K562 (cell line): ENCODE data around the gene NDUFAF4. TPM values are rescaled to one million over a fixed set of nuclear protein-coding genes. Genes with fewer than 3 reads are reported as not detected.

Source experiments
- CHAMP1 ChIP-seq: fragments of 450-650 bp; IDR thresholded peaks from 2 replicates; pipeline ENCODE4 v1.6.1; 2016; ENCODE audit warnings: mild to moderate bottlenecking
- COPS2 ChIP-seq: fragments of 450-650 bp; conservative IDR thresholded peaks from 2 replicates; pipeline ENCODE4 v1.6.1; 2016; ENCODE audit warnings: mild to moderate bottlenecking, moderate library complexity
- KDM5B ChIP-seq: fragments of 200-600 bp; sonication (generic); IDR thresholded peaks from 2 replicates; pipeline ENCODE4 v1.6.1; 2012; ENCODE audit warnings: low read depth, mild to moderate bottlenecking, moderate library complexity, low read length, control low read depth, inconsistent platforms; ENCODE audit not compliant: insufficient replicate concordance
- MAZ ChIP-seq, 2 experiments: fragments of 450-650 bp in 1 of 2; sonication (generic) in 1 of 2; formaldehyde crosslinking; IDR thresholded peaks in 1 of 2; conservative IDR thresholded peaks in 1 of 2; 2 replicates each; pipeline versions ENCODE4 v1.4.0 to v1.5.0; 2020; ENCODE audit warnings: mild to moderate bottlenecking in 1 of 2, missing genetic modification reagents in 1 of 2
- RBFOX2 ChIP-seq: fragments of 200-400 bp; formaldehyde crosslinking; IDR thresholded peaks from 2 replicates; pipeline ENCODE4 v1.6.1; 2017; ENCODE audit warnings: low read depth, mild to moderate bottlenecking, low read length, moderate library complexity
- RBM22 ChIP-seq: fragments of 200-400 bp; formaldehyde crosslinking; IDR thresholded peaks from 2 replicates; pipeline ENCODE4 v1.6.1; 2018; ENCODE audit warnings: low read length, low read depth; ENCODE audit not compliant: poor library complexity, severe bottlenecking
- SP1 ChIP-seq: sonication (generic); formaldehyde crosslinking; IDR thresholded peaks from 2 replicates; pipeline ENCODE4 v1.8.1; 2022; ENCODE audit warnings: mild to moderate bottlenecking, missing genetic modification reagents
- UBTF ChIP-seq, 2 experiments: IDR thresholded peaks; 2 replicates each; pipeline ENCODE4 v1.6.1; 2012; ENCODE audit warnings: improper control_type of control experiment in 2 of 2, low read depth in 2 of 2, low read length in 2 of 2, borderline replicate concordance in 1 of 2
- ZNF175 ChIP-seq: fragments of 200-800 bp; sonication (Bioruptor generic); IDR thresholded peaks from 2 replicates; pipeline ENCODE4 v1.6.1; 2016; ENCODE audit warnings: low read depth, mild to moderate bottlenecking, missing genetic modification characterization, missing compliant biosample characterization
- ZNF280B ChIP-seq: fragments of 250-450 bp; sonication (Bioruptor Pico); IDR thresholded peaks from 2 replicates; pipeline ENCODE4 v1.5.1; 2021; ENCODE audit warnings: mild to moderate bottlenecking
- ZNF511 ChIP-seq: sonication (generic); formaldehyde crosslinking; IDR thresholded peaks from 2 replicates; pipeline ENCODE4 v1.8.0; 2022; ENCODE audit warnings: mild to moderate bottlenecking, missing genetic modification reagents
- polyA plus RNA-seq, 8 experiments: library from polyadenylated mRNA; depleted of rRNA in 4 of 8; stranded (reverse) in 5 of 8; unstranded in 3 of 8; fragments of >200 nt; fragmentation: Nextera tagmentation in 2 of 8; fragmentation: Illumina TruSeq in 1 of 8; extraction: Ambion mirVana in 2 of 8; extraction: Trizol in 1 of 8; gene quantifications; 2 replicates each; pipeline versions ENCODE4 v1.2.1 to v1.2.3, GENCODE V29; 2011 to 2014; ENCODE audit warnings: inconsistent platforms in 1 of 8, missing spikeins in 1 of 8
- total RNA-seq, 7 experiments: library from RNA; depleted of rRNA in 6 of 7; stranded (reverse); fragments of >200 nt in 6 of 7; fragmentation: Illumina TruSeq in 2 of 7; extraction: Trizol in 2 of 7; gene quantifications; 2 replicates each; pipeline versions ENCODE4 v1.2.1 to v1.2.3, GENCODE V29; 2011 to 2021; ENCODE audit warnings: low replicate concordance in 1 of 7
- TF ChIP-seq, protein P1 (sequence below), 2 experiments: fragments of 450-650 bp in 1 of 2; sonication (generic) in 1 of 2; formaldehyde crosslinking; conservative IDR thresholded peaks; 2 replicates each; pipeline versions ENCODE4 v1.4.0 to v1.8.1; 2020 to 2022; ENCODE audit warnings: mild to moderate bottlenecking in 1 of 2, missing genetic modification reagents in 1 of 2
- TF ChIP-seq, protein P2 (sequence below): fragments of 450-650 bp; formaldehyde crosslinking; conservative IDR thresholded peaks from 2 replicates; pipeline ENCODE4 v1.4.0; 2022; ENCODE audit warnings: mild to moderate bottlenecking, missing genetic modification characterization
- TF ChIP-seq, protein P3 (sequence below): fragments of 450-650 bp; IDR thresholded peaks from 2 replicates; pipeline ENCODE4 v1.6.1; 2016; ENCODE audit warnings: antibody characterized with exemption

Gene NDUFAF4
- total and polyA plus RNA-seq, 9 of the 15 experiments (the other 6 are each of a cell fraction or from before 2014, with no cell fraction given), result 45.0 to 418 (median 136) TPM

DNA sequence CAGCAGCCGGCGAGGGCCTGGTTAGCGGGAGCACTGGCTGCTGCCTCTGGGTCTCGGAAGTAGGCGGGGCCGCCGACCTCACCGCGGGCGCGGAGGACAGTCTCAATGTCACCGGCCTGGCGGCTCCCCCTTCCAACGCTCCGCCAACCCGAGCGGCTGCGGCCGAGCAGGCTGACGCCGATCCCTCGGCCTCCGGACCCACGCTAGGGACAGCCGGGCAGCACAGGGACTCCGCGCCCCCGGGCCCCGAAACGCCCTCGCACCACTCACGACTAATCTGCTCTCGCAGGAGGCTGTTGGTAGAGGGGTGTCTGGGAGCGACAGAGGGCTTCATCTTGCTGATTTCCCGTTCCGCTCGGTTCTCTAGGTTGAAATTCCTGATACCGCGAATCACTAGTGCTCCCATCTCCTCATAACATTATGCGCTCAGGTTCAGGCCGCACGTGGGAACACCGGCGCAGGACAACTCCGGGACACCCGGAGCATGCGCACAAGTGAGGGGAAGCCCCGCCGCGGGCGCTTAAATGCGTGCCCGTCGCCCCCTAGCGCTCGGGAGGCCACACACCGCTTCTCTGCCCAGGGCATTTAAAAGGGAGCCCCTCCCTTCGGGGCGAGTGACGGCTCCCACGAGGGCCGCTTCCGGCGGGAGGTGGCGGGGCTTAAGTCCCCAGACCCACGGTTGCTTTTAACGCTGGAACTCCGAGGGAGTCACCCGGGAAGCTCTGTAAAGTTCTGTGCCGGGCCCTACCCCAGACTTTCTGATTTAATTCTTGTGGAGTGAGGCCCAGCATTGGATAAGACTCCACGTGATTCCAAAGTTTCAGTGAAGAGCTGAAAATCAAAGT, at the start of gene NDUFAF4 (continued):
- TF ChIP-seq ZNF280B (CRISPR knock-in tag) (no peak), ZNF511 (no peak), KDM5B (peak; percentile 42), RBM22 (peak; percentile 51), CHAMP1 (peak; percentile 78; the same call in 1 of the 2 replicates), UBTF (IDR thresholded peaks at IDR 0.05; ENCODE audit: borderline replicate concordance in 1 of 2, low read depth in 2 of 2, low read length in 2 of 2) (peak; percentile 63 to 66; a peak in 1 of 4 replicates), MAZ (CRISPR knock-in tag; conservative IDR thresholded peaks at IDR 0.05 in 1 of 2, IDR thresholded peaks at IDR 0.05 in 1 of 2) (peak; percentile 97 to 99), COPS2 (no peak), ZNF175 (peak; percentile 55; the same call in 1 of the 2 replicates), SP1 (peak; percentile 66), RBFOX2 (peak; percentile 91)
- TF ChIP-seq, protein P1, sequence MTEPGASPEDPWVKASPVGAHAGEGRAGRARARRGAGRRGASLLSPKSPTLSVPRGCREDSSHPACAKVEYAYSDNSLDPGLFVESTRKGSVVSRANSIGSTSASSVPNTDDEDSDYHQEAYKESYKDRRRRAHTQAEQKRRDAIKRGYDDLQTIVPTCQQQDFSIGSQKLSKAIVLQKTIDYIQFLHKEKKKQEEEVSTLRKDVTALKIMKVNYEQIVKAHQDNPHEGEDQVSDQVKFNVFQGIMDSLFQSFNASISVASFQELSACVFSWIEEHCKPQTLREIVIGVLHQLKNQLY (CRISPR knock-in tag; conservative IDR thresholded peaks at IDR 0.05), result no peak
- TF ChIP-seq, protein P2, sequence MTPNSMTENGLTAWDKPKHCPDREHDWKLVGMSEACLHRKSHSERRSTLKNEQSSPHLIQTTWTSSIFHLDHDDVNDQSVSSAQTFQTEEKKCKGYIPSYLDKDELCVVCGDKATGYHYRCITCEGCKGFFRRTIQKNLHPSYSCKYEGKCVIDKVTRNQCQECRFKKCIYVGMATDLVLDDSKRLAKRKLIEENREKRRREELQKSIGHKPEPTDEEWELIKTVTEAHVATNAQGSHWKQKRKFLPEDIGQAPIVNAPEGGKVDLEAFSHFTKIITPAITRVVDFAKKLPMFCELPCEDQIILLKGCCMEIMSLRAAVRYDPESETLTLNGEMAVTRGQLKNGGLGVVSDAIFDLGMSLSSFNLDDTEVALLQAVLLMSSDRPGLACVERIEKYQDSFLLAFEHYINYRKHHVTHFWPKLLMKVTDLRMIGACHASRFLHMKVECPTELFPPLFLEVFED (CRISPR knock-in tag), result no peak
- TF ChIP-seq, protein P3, sequence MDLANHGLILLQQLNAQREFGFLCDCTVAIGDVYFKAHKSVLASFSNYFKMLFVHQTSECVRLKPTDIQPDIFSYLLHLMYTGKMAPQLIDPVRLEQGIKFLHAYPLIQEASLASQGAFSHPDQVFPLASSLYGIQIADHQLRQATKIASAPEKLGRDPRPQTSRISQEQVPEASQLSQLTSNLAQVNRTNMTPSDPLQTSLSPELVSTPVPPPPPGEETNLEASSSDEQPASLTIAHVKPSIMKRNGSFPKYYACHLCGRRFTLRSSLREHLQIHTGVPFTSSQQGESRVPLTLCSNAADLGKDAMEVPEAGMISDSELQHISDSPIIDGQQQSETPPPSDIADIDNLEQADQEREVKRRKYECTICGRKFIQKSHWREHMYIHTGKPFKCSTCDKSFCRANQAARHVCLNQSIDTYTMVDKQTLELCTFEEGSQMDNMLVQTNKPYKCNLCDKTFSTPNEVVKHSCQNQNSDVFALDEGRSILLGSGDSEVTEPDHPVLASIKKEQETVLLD, result peak; percentile 90
